A673 (cell line): ENCODE measurements around the gene BMP8A. TPM values are rescaled to one million over a fixed set of nuclear protein-coding genes. Genes with fewer than 3 reads are reported as not detected.

Experiments
- BruUV-seq: library from RNA; stranded (reverse); fragments of 400-500 nt; replicated peaks from 2 replicates; lab custom pipeline; 2021; lab: Mats Ljungman, UMichigan
- CTCF ChIA-PET: fragments of 300-600 bp; sonication (Branson Sonifier 250); formaldehyde crosslinking; loops from one replicate; lab custom pipeline; 2022; ENCODE audit warnings: antibody characterized with exemption; lab: Charles Lee
- POLR2A ChIA-PET: fragments of 300-600 bp; sonication (Branson Sonifier 250); formaldehyde crosslinking; loops from one replicate; lab custom pipeline; 2022; ENCODE audit warnings: antibody characterized with exemption; ENCODE audit not compliant: low non-redundant PET; lab: Charles Lee
- DNase-seq: peaks from one replicate; pipeline ENCODE4 v3.0.0-alpha.2; 2015; ENCODE audit warnings: low spot score
- H3K27ac ChIP-seq: fragments of 200-600 bp; sonication (generic); 2 replicates; pipeline ENCODE4 v1.5.1; 2016; ENCODE audit warnings: mixed run types, low read depth, mild to moderate bottlenecking, mixed read lengths, antibody characterized with exemption, low read length; ENCODE audit not compliant: poor library complexity, severe bottlenecking
- H3K27me3 ChIP-seq: fragments of 200-600 bp; sonication (generic); replicated peaks from 2 replicates; pipeline ENCODE4 v1.6.1; 2017; ENCODE audit warnings: mixed run types, low read depth, mild to moderate bottlenecking, mixed read lengths, antibody characterized with exemption, low read length; ENCODE audit not compliant: insufficient read depth, poor library complexity
- H3K36me3 ChIP-seq: fragments of 200-600 bp; sonication (generic); 2 replicates; pipeline ENCODE4 v1.6.1; 2016; ENCODE audit warnings: mixed run types, mild to moderate bottlenecking, mixed read lengths, antibody characterized with exemption, low read length; ENCODE audit not compliant: insufficient read depth, poor library complexity, severe bottlenecking
- H3K4me1 ChIP-seq: fragments of 200-600 bp; sonication (generic); 2 replicates; pipeline ENCODE4 v1.6.1; 2017; ENCODE audit warnings: mixed run types, mild to moderate bottlenecking, mixed read lengths, antibody characterized with exemption, low read length; ENCODE audit not compliant: insufficient read depth, poor library complexity, severe bottlenecking
- H3K4me3 ChIP-seq: fragments of 200-600 bp; sonication (generic); 2 replicates; pipeline ENCODE4 v1.5.1; 2016; ENCODE audit warnings: low read depth, mixed run types, mild to moderate bottlenecking, mixed read lengths, low read length; ENCODE audit not compliant: poor library complexity, severe bottlenecking
- H3K9me3 ChIP-seq: fragments of 200-600 bp; sonication (generic); 2 replicates; pipeline ENCODE4 v1.6.1; 2016; ENCODE audit warnings: mixed run types, low read depth, mild to moderate bottlenecking, mixed read lengths, antibody characterized with exemption, low read length; ENCODE audit not compliant: poor library complexity, severe bottlenecking
- EZH2 ChIP-seq: fragments of 200-600 bp; sonication (generic); IDR thresholded peaks from 2 replicates; pipeline ENCODE4 v1.6.1; 2017; ENCODE audit warnings: borderline replicate concordance, low read depth, mild to moderate bottlenecking, mixed read lengths, antibody characterized with exemption, low read length; ENCODE audit not compliant: poor library complexity, severe bottlenecking
- intact Hi-C: fragments of 100-400 bp; cut with micrococcal nuclease; formaldehyde crosslinking; loops from one replicate; pipeline ENCODE4 v1.10.0; 2022; ENCODE audit not compliant: unreplicated experiment
- total RNA-seq: library from RNA; stranded (reverse); gene quantifications from 2 replicates; pipeline ENCODE4 v1.2.3, GENCODE V29; 2021
- TF ChIP-seq, protein P1 (sequence below): fragments of 300-800, 200-600 bp; sonication (generic); conservative IDR thresholded peaks from 2 replicates; pipeline ENCODE4 v1.5.1; 2017; ENCODE audit warnings: low read depth, mild to moderate bottlenecking, antibody characterized with exemption, low read length, moderate library complexity, mixed read lengths

BMP8A gene
- total RNA-seq, 1 experiment from 2014 or later: not detected

DNA sequence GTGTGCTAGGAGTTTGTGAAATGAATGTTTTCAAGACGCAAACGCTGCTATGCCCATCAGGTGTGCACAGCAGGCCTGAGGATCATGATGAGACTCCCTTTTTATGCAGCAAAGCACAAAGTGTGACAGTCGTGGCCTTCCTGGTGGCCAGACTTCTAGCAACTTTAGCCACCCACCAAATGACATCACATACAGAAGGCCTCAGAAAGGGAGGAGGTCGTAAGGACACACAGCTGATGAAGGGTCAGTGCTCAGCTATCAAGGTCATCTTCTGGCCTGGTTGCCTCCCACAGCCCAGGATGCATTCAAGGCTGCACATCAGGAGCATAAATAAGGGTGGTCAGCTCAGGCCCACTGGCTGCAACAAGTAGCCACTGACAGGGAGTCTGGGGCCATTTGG lies 36.6 kb downstream of the BMP8A start:
- Histone ChIP-seq H3K36me3 (peaks cover 2% of the 10 kb centered on the region), H3K4me3 (no peak overlapping the region), H3K27me3 (no peaks in the 10 kb centered on the region), H3K27ac (no peak overlapping the region), H3K4me1 (no peaks in the 10 kb centered on the region), H3K9me3 (no peaks in the 10 kb centered on the region)
- intact Hi-C loops: no loop called here
- BruUV-seq: no TSS peak
- ChIA-PET POLR2A (no interaction called here), CTCF (no interaction called here)
- no peak for TF ChIP-seq EZH2
- TF ChIP-seq, protein P1, sequence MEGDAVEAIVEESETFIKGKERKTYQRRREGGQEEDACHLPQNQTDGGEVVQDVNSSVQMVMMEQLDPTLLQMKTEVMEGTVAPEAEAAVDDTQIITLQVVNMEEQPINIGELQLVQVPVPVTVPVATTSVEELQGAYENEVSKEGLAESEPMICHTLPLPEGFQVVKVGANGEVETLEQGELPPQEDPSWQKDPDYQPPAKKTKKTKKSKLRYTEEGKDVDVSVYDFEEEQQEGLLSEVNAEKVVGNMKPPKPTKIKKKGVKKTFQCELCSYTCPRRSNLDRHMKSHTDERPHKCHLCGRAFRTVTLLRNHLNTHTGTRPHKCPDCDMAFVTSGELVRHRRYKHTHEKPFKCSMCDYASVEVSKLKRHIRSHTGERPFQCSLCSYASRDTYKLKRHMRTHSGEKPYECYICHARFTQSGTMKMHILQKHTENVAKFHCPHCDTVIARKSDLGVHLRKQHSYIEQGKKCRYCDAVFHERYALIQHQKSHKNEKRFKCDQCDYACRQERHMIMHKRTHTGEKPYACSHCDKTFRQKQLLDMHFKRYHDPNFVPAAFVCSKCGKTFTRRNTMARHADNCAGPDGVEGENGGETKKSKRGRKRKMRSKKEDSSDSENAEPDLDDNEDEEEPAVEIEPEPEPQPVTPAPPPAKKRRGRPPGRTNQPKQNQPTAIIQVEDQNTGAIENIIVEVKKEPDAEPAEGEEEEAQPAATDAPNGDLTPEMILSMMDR: no peak
- DNase-seq: no peak

DNA sequence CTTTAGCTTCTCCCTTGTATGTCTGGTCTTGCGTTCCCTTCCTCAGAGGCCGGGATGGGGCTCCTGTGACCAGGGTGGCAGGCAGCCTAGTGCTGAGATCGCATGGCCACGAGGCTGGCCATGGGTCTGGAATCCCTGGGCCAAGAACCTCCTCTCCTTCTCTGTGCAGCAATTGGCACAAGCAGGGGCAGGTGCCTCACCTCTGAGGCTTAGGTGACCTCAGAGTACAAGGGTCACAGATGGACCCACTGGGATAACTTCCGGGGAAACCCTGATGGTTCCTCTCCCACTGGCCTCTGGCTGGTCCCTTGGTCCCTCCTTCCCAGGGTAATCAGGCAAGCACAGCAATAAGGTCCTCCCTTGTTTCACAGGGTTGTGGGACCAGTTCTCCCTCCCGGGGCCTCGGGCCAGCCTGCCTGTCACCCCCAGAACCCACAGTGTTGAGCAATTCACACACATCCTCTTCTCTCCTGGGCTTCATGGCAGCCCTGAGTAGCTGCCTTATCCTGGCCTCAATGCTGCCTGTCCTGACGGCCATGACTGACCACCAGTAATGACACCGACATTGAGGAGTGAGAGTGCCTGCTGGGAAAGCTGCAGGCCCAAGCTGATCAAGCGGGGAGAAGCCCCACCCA lies 38.6 kb downstream of the BMP8A start:
- BruUV-seq: no TSS peak
- no peaks in the 10 kb centered on the region for H3K27me3 ChIP-seq
- no peak overlapping the region for H3K4me3 ChIP-seq
- ChIA-PET CTCF (no interaction called here), POLR2A (no interaction called here)
- no peak overlapping the region for H3K27ac ChIP-seq
- no peak for TF ChIP-seq EZH2
- TF ChIP-seq, protein P1: no peak
- H3K36me3 ChIP-seq: peaks cover 2% of the 10 kb centered on the region
- DNase-seq: no peak
- intact Hi-C loops: no loop called here
- H3K9me3 ChIP-seq: no peaks in the 10 kb centered on the region
- H3K4me1 ChIP-seq: no peaks in the 10 kb centered on the region

DNA sequence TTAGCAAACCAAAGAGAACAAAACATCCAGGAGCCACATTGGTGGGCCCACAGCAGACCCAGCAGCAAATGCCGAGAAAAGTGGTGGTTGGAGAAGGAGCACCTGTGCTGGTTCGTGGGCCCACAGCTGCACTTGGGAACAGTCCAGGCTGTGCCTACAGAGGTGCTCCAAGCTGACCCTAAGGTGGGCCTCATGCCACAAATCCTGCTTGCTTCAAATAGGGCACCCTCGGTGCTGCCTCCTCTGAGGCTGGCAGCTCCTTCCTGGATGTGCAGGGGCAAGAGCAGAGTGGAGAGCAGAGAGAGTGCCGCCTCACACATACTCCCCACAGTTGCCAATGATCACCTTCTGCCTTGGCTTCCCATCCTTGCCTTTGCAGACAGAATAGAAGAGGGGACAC lies 40.1 kb downstream of the BMP8A start:
- no peak for TF ChIP-seq EZH2
- TF ChIP-seq, protein P1: no peak
- POLR2A ChIA-PET: no interaction called here
- Histone ChIP-seq H3K9me3 (no peaks in the 10 kb centered on the region), H3K27me3 (no peaks in the 10 kb centered on the region), H3K27ac (no peak overlapping the region), H3K4me3 (no peak overlapping the region), H3K4me1 (no peaks in the 10 kb centered on the region), H3K36me3 (peaks cover 2% of the 10 kb centered on the region)
- no peak for DNase-seq
- CTCF ChIA-PET: no interaction called here
- BruUV-seq: no TSS peak
- intact Hi-C loops: no loop called here
